GOT3 (cell line): Measurements from ENCODE around the gene CCDC27.

ENCODE experiments used
- DNase-seq: peaks from one replicate; lab custom pipeline; 2025; ENCODE audit warnings: mixed read lengths; lab: John Stamatoyannopoulos, UW

Gene CCDC27

GRCh38 chr1:3759796-3760195 lies 7.5 kb downstream of the CCDC27 start:
- no peak for DNase-seq

- DNase-seq: no peak
These were observed 9.2 kb downstream of the CCDC27 start for GRCh38 chr1:3761296-3762010.

- DNase-seq: no peak
These were observed 10.1 kb downstream of the CCDC27 start for GRCh38 chr1:3762151-3762872.

- no peak for DNase-seq
These were observed 10.6 kb downstream of the CCDC27 start for GRCh38 chr1:3762873-3763228.

GRCh38 chr1:3763351-3764125 lies 11.3 kb downstream of the CCDC27 start:
- no peak for DNase-seq

GRCh38 chr1:3767328-3767925 lies 15.2 kb downstream of the CCDC27 start:
- DNase-seq: no peak

- DNase-seq: no peak
These were observed 16.7 kb downstream of the CCDC27 start for GRCh38 chr1:3768811-3769390.

- no peak for DNase-seq
These were observed 18.0 kb downstream of the CCDC27 start for GRCh38 chr1:3770047-3770765.

- DNase-seq: no peak
These were observed 19.1 kb downstream of the CCDC27 start for GRCh38 chr1:3771108-3772026.

- no peak for DNase-seq
These were observed 19.9 kb downstream of the CCDC27 start for GRCh38 chr1:3772027-3772714.

GRCh38 chr1:3772715-3773571 lies 20.7 kb downstream of the CCDC27 start, which contains the start of gene SMIM1:
SMIM1 (plus strand) TSS chr1:3772749; CDS start chr1:3775374, 2,625 bp downstream.
- no peak for DNase-seq

- no peak for DNase-seq
These were observed 21.5 kb downstream of the CCDC27 start for GRCh38 chr1:3773572-3774275.

- no peak for DNase-seq
These were observed 22.2 kb downstream of the CCDC27 start for GRCh38 chr1:3774276-3774945.

- DNase-seq: no peak
These were observed 22.8 kb downstream of the CCDC27 start for GRCh38 chr1:3774946-3775489.

GRCh38 chr1:3775490-3776230 lies 23.4 kb downstream of the CCDC27 start:
- no peak for DNase-seq

- no peak for DNase-seq
These were observed 24.1 kb downstream of the CCDC27 start for GRCh38 chr1:3776231-3776961.
